T-helper 17 cell (primary cell): ENCODE data around the gene RPL5. TPM values are rescaled to one million over a fixed set of nuclear protein-coding genes. Genes with fewer than 3 reads are reported as not detected.

Source experiments
- ATAC-seq: fragments of 150-1000 bp; cut with Tn5 transposase; 2 replicates; pipeline ENCODE4 v1.10.0; 2021; ENCODE audit warnings: mild to moderate bottlenecking, moderate library complexity
- DNase-seq, 3 donors: peaks; one replicate each; pipeline versions ENCODE4 v3.0.0 to v3.0.0-alpha.2; 2020 to 2021
- H3K9me3 ChIP-seq: one replicate; pipeline ENCODE4 v1.7.0; 2013; ENCODE audit warnings: low read length, mild to moderate bottlenecking; ENCODE audit not compliant: control insufficient read depth, poor library complexity, severe bottlenecking
- H3K27ac Mint-ChIP-seq: one replicate; pipeline ENCODE4 v1.8.0; 2022; ENCODE audit warnings: mild to moderate bottlenecking, moderate library complexity, mixed read lengths
- H3K27me3 Mint-ChIP-seq: one replicate; pipeline ENCODE4 v1.8.0; 2022; ENCODE audit warnings: mixed read lengths
- H3K36me3 Mint-ChIP-seq: one replicate; pipeline ENCODE4 v1.8.0; 2022; ENCODE audit warnings: low read depth, mixed read lengths
- H3K4me1 Mint-ChIP-seq: one replicate; pipeline ENCODE4 v1.8.0; 2022; ENCODE audit warnings: mild to moderate bottlenecking, mixed read lengths
- H3K4me3 Mint-ChIP-seq: one replicate; pipeline ENCODE4 v1.8.0; 2022; ENCODE audit warnings: mild to moderate bottlenecking, moderate library complexity, mixed read lengths
- total RNA-seq, 4 donors: library from RNA in 2 of 4; stranded (reverse) in 2 of 4; gene quantifications; one replicate each; pipeline ENCODE4 v1.2.3 and lab custom pipeline; 2022 to 2026

RPL5 gene
- total RNA-seq, 2 donors from 2014 or later, result 1,386 to 1,390 TPM

DNA sequence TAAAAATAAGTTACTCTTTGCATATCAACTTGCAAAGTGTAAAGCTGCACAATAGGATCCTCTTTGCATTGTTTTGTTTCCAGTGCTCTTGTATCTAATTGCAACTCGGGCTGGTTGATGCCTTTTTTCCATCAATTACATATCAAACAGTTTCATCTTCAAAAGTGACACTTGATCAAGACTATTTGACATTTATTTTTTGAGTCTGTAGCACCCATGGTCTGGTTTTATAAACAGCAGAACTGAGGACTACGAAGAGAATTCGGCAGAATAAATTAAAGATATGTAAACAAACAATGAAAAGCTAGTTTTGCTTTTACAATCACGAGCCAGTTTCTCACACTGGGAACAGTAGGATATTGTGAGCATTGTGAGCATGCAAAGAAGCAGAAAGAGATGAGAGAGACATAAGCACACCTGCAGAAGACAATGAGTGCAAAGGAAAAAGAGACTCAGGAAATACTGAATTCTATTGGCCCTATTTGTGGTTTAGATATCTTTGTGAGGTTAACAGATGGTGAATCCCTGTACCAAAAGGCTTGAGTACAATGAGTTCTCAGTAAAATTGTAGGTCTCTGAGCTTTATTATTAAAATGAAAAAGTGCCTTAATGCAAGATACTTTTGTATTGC is 45.4 kb downstream of the RPL5 start:
- Mint-ChIP-seq H3K4me3 (no peak overlapping the region), H3K36me3 (no peaks in the 10 kb centered on the region), H3K27ac (peak overlapping the region; percentile 46), H3K27me3 (no peaks in the 10 kb centered on the region), H3K4me1 (peaks cover 21% of the 10 kb centered on the region)
- H3K9me3 ChIP-seq, result no peaks in the 10 kb centered on the region
- DNase-seq (no peak), ATAC-seq (peak; percentile 45)

- no peak for ATAC-seq
- Mint-ChIP-seq H3K27ac (peak overlapping the region; percentile 46), H3K27me3 (no peaks in the 10 kb centered on the region), H3K4me3 (no peak overlapping the region), H3K36me3 (no peaks in the 10 kb centered on the region), H3K4me1 (peaks cover 26% of the 10 kb centered on the region)
- H3K9me3 ChIP-seq, result no peaks in the 10 kb centered on the region
- DNase-seq, result no peak
Measured at GRCh38 chr1:92877792-92878191, 46.0 kb downstream of the RPL5 start.

GRCh38 chr1:92879316-92879968 is 47.6 kb downstream of the RPL5 start:
- Mint-ChIP-seq H3K27me3 (no peaks in the 10 kb centered on the region), H3K27ac (no peak overlapping the region), H3K4me1 (peaks cover 35% of the 10 kb centered on the region), H3K4me3 (no peak overlapping the region), H3K36me3 (no peaks in the 10 kb centered on the region)
- ATAC-seq, result no peak
- no peak for DNase-seq
- no peaks in the 10 kb centered on the region for H3K9me3 ChIP-seq

GRCh38 chr1:92881391-92881790 is 49.6 kb downstream of the RPL5 start:
- H3K9me3 ChIP-seq, result no peaks in the 10 kb centered on the region
- no peaks in the 10 kb centered on the region for H3K27me3 Mint-ChIP-seq
- H3K36me3 Mint-ChIP-seq, result no peaks in the 10 kb centered on the region
- DNase-seq (no peak), ATAC-seq (no peak)
- H3K4me3 Mint-ChIP-seq, result no peak overlapping the region
- peaks cover 30% of the 10 kb centered on the region for H3K4me1 Mint-ChIP-seq
- H3K27ac Mint-ChIP-seq, result no peak overlapping the region

GRCh38 chr1:92882819-92883218 is 51.0 kb downstream of the RPL5 start:
- Mint-ChIP-seq H3K4me1 (peaks cover 25% of the 10 kb centered on the region), H3K4me3 (no peak overlapping the region), H3K27ac (peak overlapping the region; percentile 80), H3K36me3 (no peaks in the 10 kb centered on the region), H3K27me3 (no peaks in the 10 kb centered on the region)
- DNase-seq (no peak), ATAC-seq (peak; percentile 82)
- no peaks in the 10 kb centered on the region for H3K9me3 ChIP-seq

GRCh38 chr1:92883297-92883696 is 51.5 kb downstream of the RPL5 start:
- H3K9me3 ChIP-seq, result no peaks in the 10 kb centered on the region
- H3K27ac Mint-ChIP-seq, result peak overlapping the region; percentile 80
- no peaks in the 10 kb centered on the region for H3K27me3 Mint-ChIP-seq
- H3K4me3 Mint-ChIP-seq, result no peak overlapping the region
- peaks cover 23% of the 10 kb centered on the region for H3K4me1 Mint-ChIP-seq
- no peak for DNase-seq
- no peaks in the 10 kb centered on the region for H3K36me3 Mint-ChIP-seq
- peak; percentile 39 for ATAC-seq

GRCh38 chr1:92884195-92884594 is 52.4 kb downstream of the RPL5 start:
- Mint-ChIP-seq H3K4me1 (peaks cover 23% of the 10 kb centered on the region), H3K4me3 (no peak overlapping the region), H3K27ac (peak overlapping the region; percentile 80), H3K27me3 (no peaks in the 10 kb centered on the region), H3K36me3 (no peaks in the 10 kb centered on the region)
- ATAC-seq (no peak), DNase-seq (no peak)
- no peaks in the 10 kb centered on the region for H3K9me3 ChIP-seq

GRCh38 chr1:92886886-92887419 is 55.1 kb downstream of the RPL5 start:
- H3K9me3 ChIP-seq, result no peaks in the 10 kb centered on the region
- Mint-ChIP-seq H3K27me3 (no peaks in the 10 kb centered on the region), H3K36me3 (no peaks in the 10 kb centered on the region), H3K27ac (no peak overlapping the region), H3K4me1 (peaks cover 21% of the 10 kb centered on the region), H3K4me3 (no peak overlapping the region)
- ATAC-seq (no peak), DNase-seq (no peak)

DNA sequence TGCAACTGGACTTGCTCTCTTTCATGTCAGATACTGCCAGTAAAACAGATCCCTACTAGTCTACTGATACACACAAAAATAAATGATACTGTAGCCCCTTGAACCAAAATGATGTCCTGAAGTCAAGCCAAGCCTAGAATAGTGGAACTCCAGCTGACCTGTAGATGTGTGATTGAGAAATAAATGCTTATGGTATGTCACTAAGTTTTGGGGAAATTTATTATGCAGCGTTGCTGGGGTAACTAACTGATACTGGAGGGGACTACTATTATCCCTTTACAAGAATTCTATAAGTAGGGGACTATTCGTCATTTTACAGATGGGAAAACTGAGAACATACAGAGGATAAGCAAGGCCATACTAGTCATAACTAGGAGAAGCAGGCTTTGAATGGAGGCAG is 55.6 kb downstream of the RPL5 start:
- no peaks in the 10 kb centered on the region for H3K27me3 Mint-ChIP-seq
- DNase-seq, result no peak

More for the DNA sequence above, 55.6 kb downstream of the RPL5 start:
- H3K36me3 Mint-ChIP-seq, result no peaks in the 10 kb centered on the region
- ATAC-seq, result no peak
- H3K4me1 Mint-ChIP-seq, result peaks cover 19% of the 10 kb centered on the region
- H3K4me3 Mint-ChIP-seq, result no peak overlapping the region
- no peak overlapping the region for H3K27ac Mint-ChIP-seq
- no peaks in the 10 kb centered on the region for H3K9me3 ChIP-seq

Other genes with a start within 250 kb of the RPL5 start
- under 1 TPM; 0.70 to 0.80 TPM for gene EVI5, start 46.9 kb upstream of the RPL5 start, total RNA-seq
- gene DIPK1A, start 129.4 kb downstream of the RPL5 start, total RNA-seq, result 1 to 10 TPM; 7.9 to 8.7 TPM
- gene MTF2, start 247.2 kb downstream of the RPL5 start, total RNA-seq, result 10 to 100 TPM; 37.7 to 42.4 TPM